Measurements from ENCODE around the gene ACACA.
A peak's percentile ranks its signal among the peaks of the same experiment; 100 is the strongest.

DNA sequence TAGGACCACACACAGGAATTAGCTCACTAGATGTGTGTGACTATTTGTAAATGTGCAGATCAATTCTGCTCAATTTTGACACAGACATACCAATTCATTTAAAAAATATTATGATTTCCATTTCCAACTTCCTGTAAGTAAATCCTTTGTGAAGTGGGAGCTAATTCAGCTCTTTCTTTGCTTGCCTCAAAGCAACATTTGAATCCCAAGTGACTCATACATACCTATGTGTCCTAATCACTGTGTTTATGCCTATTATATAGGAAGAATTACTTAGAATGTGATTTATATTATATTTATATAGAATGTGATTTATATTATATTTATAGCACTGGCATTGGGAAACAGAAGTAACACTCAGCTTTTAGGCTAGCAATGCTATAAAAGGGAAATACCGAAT lies 226.7 kb downstream of the ACACA start:
- TF ChIP-seq ZC3H10 (CRISPR knock-in tag; IDR thresholded peaks at IDR 0.05) (no peak), PPARA (CRISPR knock-in tag; IDR thresholded peaks at IDR 0.05; ENCODE audit: borderline replicate concordance) (no peak), ZNF70 (CRISPR knock-in tag; IDR thresholded peaks at IDR 0.05) (no peak), PATZ1 (CRISPR knock-in tag; IDR thresholded peaks at IDR 0.05; ENCODE audit: borderline replicate concordance) (no peak), RARB (CRISPR knock-in tag; IDR thresholded peaks at IDR 0.05) (no peak), TCF4 (CRISPR knock-in tag; IDR thresholded peaks at IDR 0.05; ENCODE audit: borderline replicate concordance) (no peak), ISL1 (CRISPR knock-in tag; IDR thresholded peaks at IDR 0.05) (peak; percentile 48; the same call in 1 of the 2 replicates), OSR1 (CRISPR knock-in tag; IDR thresholded peaks at IDR 0.05) (no peak), ZFP3 (CRISPR knock-in tag; IDR thresholded peaks at IDR 0.05) (no peak), ESRRG (CRISPR knock-in tag; IDR thresholded peaks at IDR 0.05) (no peak), BACH2 (CRISPR knock-in tag; IDR thresholded peaks at IDR 0.05; ENCODE audit: borderline replicate concordance) (no peak), ARNTL (CRISPR knock-in tag; IDR thresholded peaks at IDR 0.05; ENCODE audit: borderline replicate concordance, low read depth) (no peak), ZNF565 (CRISPR knock-in tag; conservative IDR thresholded peaks at IDR 0.05; ENCODE audit: low read depth) (no peak)
- TF ChIP-seq, protein P1, sequence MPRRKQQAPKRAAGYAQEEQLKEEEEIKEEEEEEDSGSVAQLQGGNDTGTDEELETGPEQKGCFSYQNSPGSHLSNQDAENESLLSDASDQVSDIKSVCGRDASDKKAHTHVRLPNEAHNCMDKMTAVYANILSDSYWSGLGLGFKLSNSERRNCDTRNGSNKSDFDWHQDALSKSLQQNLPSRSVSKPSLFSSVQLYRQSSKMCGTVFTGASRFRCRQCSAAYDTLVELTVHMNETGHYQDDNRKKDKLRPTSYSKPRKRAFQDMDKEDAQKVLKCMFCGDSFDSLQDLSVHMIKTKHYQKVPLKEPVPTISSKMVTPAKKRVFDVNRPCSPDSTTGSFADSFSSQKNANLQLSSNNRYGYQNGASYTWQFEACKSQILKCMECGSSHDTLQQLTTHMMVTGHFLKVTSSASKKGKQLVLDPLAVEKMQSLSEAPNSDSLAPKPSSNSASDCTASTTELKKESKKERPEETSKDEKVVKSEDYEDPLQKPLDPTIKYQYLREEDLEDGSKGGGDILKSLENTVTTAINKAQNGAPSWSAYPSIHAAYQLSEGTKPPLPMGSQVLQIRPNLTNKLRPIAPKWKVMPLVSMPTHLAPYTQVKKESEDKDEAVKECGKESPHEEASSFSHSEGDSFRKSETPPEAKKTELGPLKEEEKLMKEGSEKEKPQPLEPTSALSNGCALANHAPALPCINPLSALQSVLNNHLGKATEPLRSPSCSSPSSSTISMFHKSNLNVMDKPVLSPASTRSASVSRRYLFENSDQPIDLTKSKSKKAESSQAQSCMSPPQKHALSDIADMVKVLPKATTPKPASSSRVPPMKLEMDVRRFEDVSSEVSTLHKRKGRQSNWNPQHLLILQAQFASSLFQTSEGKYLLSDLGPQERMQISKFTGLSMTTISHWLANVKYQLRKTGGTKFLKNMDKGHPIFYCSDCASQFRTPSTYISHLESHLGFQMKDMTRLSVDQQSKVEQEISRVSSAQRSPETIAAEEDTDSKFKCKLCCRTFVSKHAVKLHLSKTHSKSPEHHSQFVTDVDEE (CRISPR knock-in tag; IDR thresholded peaks at IDR 0.05), result no peak
